GM18858 (cell line): Measurements from ENCODE around the gene DNASE1L2.

Experiments
- ATAC-seq: cut with Tn5 transposase; IDR thresholded peaks from one replicate; pipeline ENCODE4 v1.9.1; 2021; ENCODE audit not compliant: unreplicated experiment

The DNASE1L2 gene

GRCh38 chr16:2223221-2223941 is 12.9 kb upstream of the DNASE1L2 start, which contains the start of gene E4F1:
E4F1 (plus strand) TSS chr16:2223591; CDS start chr16:2223614, 23 bp downstream.
- ATAC-seq = peak; percentile 68

GRCh38 chr16:2223942-2224486 is 12.2 kb upstream of the DNASE1L2 start:
- peak; percentile 2 for ATAC-seq

- ATAC-seq = no peak
Observed at GRCh38 chr16:2226245-2226793, 9.9 kb upstream of the DNASE1L2 start.

- ATAC-seq = no peak
Observed at GRCh38 chr16:2226918-2227317, 9.3 kb upstream of the DNASE1L2 start.

GRCh38 chr16:2228161-2228824 is 8.0 kb upstream of the DNASE1L2 start:
- no peak for ATAC-seq

GRCh38 chr16:2229091-2229490 is 7.2 kb upstream of the DNASE1L2 start:
- no peak for ATAC-seq

- ATAC-seq = no peak
Observed at GRCh38 chr16:2229632-2230250, 6.5 kb upstream of the DNASE1L2 start.

GRCh38 chr16:2230376-2230775 is 5.9 kb upstream of the DNASE1L2 start:
- ATAC-seq = no peak

- ATAC-seq = no peak
Observed at GRCh38 chr16:2231016-2231931, 5.0 kb upstream of the DNASE1L2 start.

GRCh38 chr16:2232094-2232990 is 3.9 kb upstream of the DNASE1L2 start:
- no peak for ATAC-seq

- ATAC-seq = no peak
Observed at GRCh38 chr16:2233046-2233775, 3.0 kb upstream of the DNASE1L2 start.

GRCh38 chr16:2233872-2234812 is 2.1 kb upstream of the DNASE1L2 start:
- no peak for ATAC-seq

GRCh38 chr16:2234813-2235170 is 1.5 kb upstream of the DNASE1L2 start:
- ATAC-seq = no peak

GRCh38 chr16:2235234-2235651 is 1.0 kb upstream of the DNASE1L2 start:
- ATAC-seq = no peak

- ATAC-seq = no peak
Observed at GRCh38 chr16:2235695-2236336, 428 bp upstream of the DNASE1L2 start.

GRCh38 chr16:2237102-2237482 is 848 bp downstream of the DNASE1L2 start:
- no peak for ATAC-seq

- ATAC-seq = no peak
Observed at GRCh38 chr16:2237493-2238149, 1.4 kb downstream of the DNASE1L2 start.
